DMS114 treated with DMSO at 0.1 percent for 48 hours (cell line): ENCODE results near the gene KMT5C.

Experiments
- DNase-seq: peaks from one replicate; lab custom pipeline; 2025; ENCODE audit not compliant: unreplicated experiment; lab: John Stamatoyannopoulos, UW

Gene KMT5C

GRCh38 chr19:55346725-55347441 lies 7.2 kb downstream of the KMT5C start:
- no peak for DNase-seq

GRCh38 chr19:55347442-55348009 lies 7.8 kb downstream of the KMT5C start:
- DNase-seq = no peak

GRCh38 chr19:55348317-55349034 lies 8.8 kb downstream of the KMT5C start:
- no peak for DNase-seq

GRCh38 chr19:55350620-55351315 lies 11.1 kb downstream of the KMT5C start:
- DNase-seq = no peak

- DNase-seq = no peak
Measured at GRCh38 chr19:55352040-55352439, 12.4 kb downstream of the KMT5C start.

- no peak for DNase-seq
Measured at GRCh38 chr19:55352549-55353145, 13.0 kb downstream of the KMT5C start.

- DNase-seq = no peak
Measured at GRCh38 chr19:55353356-55353802, 13.7 kb downstream of the KMT5C start.

- peak; percentile 66 for DNase-seq
Measured at GRCh38 chr19:55353803-55354697, 14.4 kb downstream of the KMT5C start.

- DNase-seq = no peak
Measured at GRCh38 chr19:55354698-55355212, 15.1 kb downstream of the KMT5C start, which contains the start of gene COX6B2. Gene COX6B2, minus strand, starts transcription at chr19:55354719. Its CDS starts 198 bp downstream, at chr19:55354521.

GRCh38 chr19:55355213-55355821 lies 15.6 kb downstream of the KMT5C start:
- DNase-seq = no peak

GRCh38 chr19:55358493-55358892 lies 18.8 kb downstream of the KMT5C start:
- no peak for DNase-seq

GRCh38 chr19:55358943-55359908 lies 19.6 kb downstream of the KMT5C start:
- no peak for DNase-seq

GRCh38 chr19:55360902-55361301 lies 21.2 kb downstream of the KMT5C start:
- no peak for DNase-seq

- DNase-seq = no peak
Measured at GRCh38 chr19:55362174-55362989, 22.7 kb downstream of the KMT5C start.

- no peak for DNase-seq
Measured at GRCh38 chr19:55362990-55363716, 23.5 kb downstream of the KMT5C start, which contains the start of gene GARIN5B. Gene GARIN5B, minus strand, starts transcription at chr19:55363260. Its CDS starts 194 bp downstream, at chr19:55363066.

GRCh38 chr19:55365245-55365644 lies 25.6 kb downstream of the KMT5C start:
- DNase-seq = no peak

- no peak for DNase-seq
Measured at GRCh38 chr19:55365964-55366363, 26.3 kb downstream of the KMT5C start.
